PC-9 (cell line): Measurements from ENCODE around the gene ANXA9. TPM values are rescaled to one million over a fixed set of nuclear protein-coding genes. Genes with fewer than 3 reads are reported as not detected.

Experiments used
- BruUV-seq: library from RNA; stranded (reverse); fragments of 400-500 nt; replicated peaks from 2 replicates; lab custom pipeline; 2021; lab: Mats Ljungman, UMichigan
- CTCF ChIA-PET: fragments of 300-600 bp; sonication (Branson Sonifier 250); formaldehyde crosslinking; loops from one replicate; lab custom pipeline; 2022; ENCODE audit warnings: antibody characterized with exemption; lab: Charles Lee
- POLR2A ChIA-PET: fragments of 300-600 bp; sonication (Branson Sonifier 250); formaldehyde crosslinking; loops from one replicate; lab custom pipeline; 2022; ENCODE audit warnings: antibody characterized with exemption; ENCODE audit not compliant: unreplicated experiment; lab: Charles Lee
- DNase-seq, 2 experiments: peaks; one replicate each; pipeline versions ENCODE4 v3.0.0 to v3.0.0-alpha.2; 2015 to 2022; ENCODE audit warnings: mixed read lengths in 1 of 2
- H2AFZ ChIP-seq: fragments of 200-600 bp; sonication (generic); 2 replicates; pipeline ENCODE4 v1.8.1; 2017; ENCODE audit warnings: antibody characterized with exemption
- H3F3A ChIP-seq: fragments of 200-600 bp; sonication (generic); 2 replicates; pipeline ENCODE4 v1.8.1; 2017; ENCODE audit warnings: antibody characterized with exemption, mild to moderate bottlenecking, low read depth; ENCODE audit not compliant: insufficient read depth
- H3K27ac ChIP-seq: fragments of 200-600 bp; sonication (generic); 2 replicates; pipeline ENCODE4 v1.6.1; 2016; ENCODE audit warnings: mixed run types
- H3K27me3 ChIP-seq: fragments of 200-600 bp; sonication (generic); 2 replicates; pipeline ENCODE4 v1.6.1; 2016; ENCODE audit warnings: low read depth, mixed run types; ENCODE audit not compliant: insufficient read depth
- H3K36me3 ChIP-seq: fragments of 200-600 bp; sonication (generic); 2 replicates; pipeline ENCODE4 v1.6.1; 2016; ENCODE audit warnings: low read depth, mixed run types
- H3K4me1 ChIP-seq: fragments of 200-600 bp; sonication (generic); replicated peaks from 2 replicates; pipeline ENCODE4 v1.6.1; 2016; ENCODE audit warnings: mixed run types; ENCODE audit not compliant: insufficient read depth
- H3K4me2 ChIP-seq: fragments of 200-600 bp; sonication (generic); 2 replicates; pipeline ENCODE4 v1.6.1; 2017; ENCODE audit warnings: mixed run types
- H3K4me3 ChIP-seq: fragments of 200-600 bp; sonication (generic); 2 replicates; pipeline ENCODE4 v1.6.1; 2016; ENCODE audit warnings: mixed run types
- H3K79me2 ChIP-seq: fragments of 200-600 bp; sonication (generic); 2 replicates; pipeline ENCODE4 v1.6.1; 2017; ENCODE audit warnings: low read depth, mixed run types
- H3K9me2 ChIP-seq: fragments of 200-600 bp; sonication (generic); 2 replicates; pipeline ENCODE4 v1.8.1; 2017; ENCODE audit warnings: mild to moderate bottlenecking; ENCODE audit not compliant: insufficient read depth
- H3K9me3 ChIP-seq: fragments of 200-600 bp; sonication (generic); 2 replicates; pipeline ENCODE4 v1.8.1; 2016; ENCODE audit warnings: low read depth; ENCODE audit not compliant: insufficient read depth
- H4K20me1 ChIP-seq: fragments of 200-600 bp; sonication (generic); 2 replicates; pipeline ENCODE4 v1.8.1; 2017; ENCODE audit not compliant: insufficient read depth
- CTCF ChIP-seq: fragments of 200-600 bp; sonication (generic); conservative IDR thresholded peaks from 2 replicates; pipeline ENCODE4 v1.6.1; 2017; ENCODE audit warnings: mixed run types, antibody characterized with exemption, mild to moderate bottlenecking, moderate library complexity
- EZH2 ChIP-seq: fragments of 200-600 bp; sonication (generic); IDR thresholded peaks from 2 replicates; pipeline ENCODE4 v1.8.0; 2017; ENCODE audit warnings: antibody characterized with exemption, low read depth
- intact Hi-C: fragments of 100-400 bp; cut with micrococcal nuclease; formaldehyde crosslinking; loops from one replicate; pipeline ENCODE4 v1.10.0; 2022; ENCODE audit not compliant: unreplicated experiment
- total RNA-seq: library from RNA; stranded (reverse); gene quantifications from 2 replicates; pipeline ENCODE4 v1.2.3, GENCODE V29; 2021

Gene ANXA9
- total RNA-seq, 1 experiment from 2014 or later = 10.6 TPM

GRCh38 chr1:150976401-150976821, 5.7 kb upstream of the ANXA9 start:
- DNase-seq = no peak
- Histone ChIP-seq H3K9me2 (no peaks in the 10 kb centered on the region), H3K36me3 (0 out of 2 replicates have a peak, but pooled peaks cover 3% of the 10 kb centered on the region), H3K4me3 (no peak overlapping the region), H3K4me1 (peaks cover 82% of the 10 kb centered on the region), H2AFZ (no peak overlapping the region), H3K27me3 (no peaks in the 10 kb centered on the region), H3K9me3 (no peaks in the 10 kb centered on the region), H4K20me1 (0 out of 2 replicates have a peak, but pooled peaks cover 8% of the 10 kb centered on the region), H3K79me2 (peaks cover 27% of the 10 kb centered on the region), H3F3A (peaks cover 49% of the 10 kb centered on the region), H3K4me2 (peak overlapping the region; percentile 73), H3K27ac (peak overlapping the region; percentile 71)
- POLR2A ChIA-PET = interaction anchor here (0.6 kb wide), 2 partner anchors 18 kb away, joined by 6 to 11 read pairs; no protein-coding TSS in a partner anchor
- no peak for TF ChIP-seq EZH2
- TF ChIP-seq CTCF = no peak
- intact Hi-C loops = loop anchor here (2.0 to 10.0 kb wide), 5 partner anchors 82 to 722 kb away; partner anchors contain the start of genes ARNT, CA14, CDC42SE1 and ENSA
- BruUV-seq = no TSS peak
- CTCF ChIA-PET = interaction anchor here (0.9 kb wide), 1 partner anchor 20 kb away, joined by 3 read pairs; no protein-coding TSS in a partner anchor

- TSS peak; percentile 23 for BruUV-seq
- Histone ChIP-seq H3K4me3 (peak overlapping the region; percentile 35; the same call in 1 of the 2 replicates), H3K79me2 (peaks cover 20% of the 10 kb centered on the region)
Observed at GRCh38 chr1:150976879-150977694, 5.0 kb upstream of the ANXA9 start.

More at GRCh38 chr1:150976879-150977694, 5.0 kb upstream of the ANXA9 start:
- Histone ChIP-seq H3K27me3 (no peaks in the 10 kb centered on the region), H3F3A (peaks cover 56% of the 10 kb centered on the region), H3K4me2 (peak overlapping the region; percentile 73), H4K20me1 (0 out of 2 replicates have a peak, but pooled peaks cover 8% of the 10 kb centered on the region), H3K9me3 (no peaks in the 10 kb centered on the region), H3K4me1 (peaks cover 82% of the 10 kb centered on the region), H3K36me3 (no peaks in the 10 kb centered on the region), H3K27ac (peak overlapping the region; percentile 71), H2AFZ (peak overlapping the region; percentile 36; the same call in 1 of the 2 replicates), H3K9me2 (no peaks in the 10 kb centered on the region)
- POLR2A ChIA-PET = interaction anchor here (0.6 to 0.7 kb wide), 3 partner anchors 17 to 409 kb away, joined by 3 to 11 read pairs (median 6); no protein-coding TSS in a partner anchor
- CTCF ChIA-PET = interaction anchor here (0.6 to 0.9 kb wide), 3 partner anchors 19 to 51 kb away, joined by 3 to 9 read pairs (median 5); partner anchors contain the start of gene SETDB1
- DNase-seq = peak; percentile 86 to 93
- intact Hi-C loops = loop anchor here (2.0 to 10.0 kb wide), 5 partner anchors 82 to 722 kb away; partner anchors contain the start of genes ARNT, CA14, CDC42SE1 and ENSA
- TF ChIP-seq CTCF (no peak), EZH2 (no peak)
